ENCODE results near the gene SSRP1.

- TF ChIP-seq GATA2 (IDR thresholded peaks at IDR 0.05; ENCODE audit: low read depth, low read length): no peak
- no peak for TF ChIP-seq GATA3 (IDR thresholded peaks at IDR 0.05; ENCODE audit: low read depth, low read length)
Observed at GRCh38 chr11:57288771-57289579, 46.7 kb downstream of the SSRP1 start.
